Ammon's horn (tissue), 1 donor: Measurements from ENCODE around the gene CAPZB.
A peak's percentile ranks its signal among the peaks of the same experiment; 100 is the strongest.

Source experiments
- DNase-seq: peaks from one replicate; pipeline ENCODE4 v3.0.0-alpha.2; 2016; ENCODE audit warnings: low spot score

The CAPZB gene

DNA sequence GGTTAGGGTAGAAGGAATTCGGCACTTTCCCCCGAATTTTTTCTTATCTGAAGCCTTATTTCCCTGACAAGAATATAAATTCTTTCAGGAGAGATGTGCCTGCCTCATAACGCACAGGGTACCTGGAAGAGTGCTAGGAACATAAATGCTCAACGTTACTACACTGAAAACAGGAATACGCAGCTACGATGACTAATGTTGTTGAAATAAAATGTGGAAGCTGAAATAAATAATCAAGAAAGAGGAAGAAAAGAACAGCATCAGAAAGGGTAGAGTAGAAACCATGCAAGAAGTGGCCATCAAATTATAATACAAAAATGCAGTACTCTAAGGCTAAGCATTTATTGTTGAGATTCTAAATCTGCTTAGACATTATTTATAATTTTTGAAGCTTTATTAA lies 139.3 kb downstream of the CAPZB start:
- DNase-seq: no peak

DNA sequence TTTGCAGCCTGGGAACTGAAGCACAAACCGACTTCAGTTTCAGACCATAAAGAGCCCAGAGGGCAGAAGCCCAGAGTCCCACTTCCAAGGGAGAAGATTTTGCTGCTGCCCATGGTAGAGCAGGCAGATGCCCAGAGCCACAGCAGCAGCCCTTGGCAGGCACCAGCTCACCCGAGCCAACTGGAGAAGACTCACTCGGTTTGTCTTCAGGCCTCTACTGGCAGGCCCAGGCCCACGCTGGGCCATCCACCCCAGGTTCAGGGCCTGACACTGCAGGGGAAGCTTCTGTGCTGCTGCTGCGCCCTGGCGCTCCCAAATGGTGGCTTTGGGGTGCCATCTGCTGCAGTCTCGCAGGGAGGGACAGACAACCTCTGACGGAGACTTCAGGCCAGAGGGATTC lies 139.9 kb downstream of the CAPZB start:
- no peak for DNase-seq

DNA sequence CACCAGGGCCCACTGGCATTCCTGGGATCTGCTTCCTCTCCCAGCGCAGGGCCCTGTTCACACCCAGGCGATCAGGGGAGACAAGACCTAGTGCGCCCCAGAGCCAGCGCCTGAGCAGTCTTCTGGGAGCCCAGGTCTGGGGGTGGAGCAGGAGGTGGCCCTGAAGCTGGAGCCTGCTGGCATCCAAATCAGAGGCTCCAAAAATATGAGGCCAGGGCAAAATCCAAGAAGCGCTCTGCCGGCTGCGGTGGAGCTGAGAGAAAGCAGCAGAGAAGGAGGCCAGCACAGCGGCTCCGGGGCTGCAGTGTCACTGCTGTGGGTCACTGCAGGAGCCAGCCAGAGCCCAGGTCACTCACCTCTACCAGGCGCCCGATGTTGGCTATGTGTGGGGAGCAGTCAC lies 140.5 kb downstream of the CAPZB start:
- DNase-seq: no peak

DNA sequence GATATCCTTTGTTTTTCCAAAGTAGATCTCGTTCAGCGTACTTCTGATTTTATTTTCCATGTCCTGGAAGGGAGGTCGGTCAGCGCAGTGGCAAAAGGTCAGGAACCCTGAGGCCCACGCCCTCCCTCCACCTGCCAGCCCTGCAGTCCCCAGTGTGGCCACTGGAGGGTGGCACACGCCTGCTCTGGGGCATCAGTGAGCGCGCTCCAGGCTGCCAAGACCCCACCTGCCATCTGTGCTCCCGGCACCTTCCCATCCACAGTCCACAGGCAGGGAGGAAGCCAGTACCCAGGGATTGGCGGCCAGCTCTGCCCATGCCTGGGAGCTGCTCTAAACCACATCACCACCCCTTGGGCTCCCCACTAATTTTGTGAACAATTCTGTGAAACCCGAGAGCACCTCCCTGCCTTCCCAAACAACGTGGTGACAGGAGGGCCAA lies 140.9 kb downstream of the CAPZB start:
- DNase-seq: peak; percentile 69

DNA sequence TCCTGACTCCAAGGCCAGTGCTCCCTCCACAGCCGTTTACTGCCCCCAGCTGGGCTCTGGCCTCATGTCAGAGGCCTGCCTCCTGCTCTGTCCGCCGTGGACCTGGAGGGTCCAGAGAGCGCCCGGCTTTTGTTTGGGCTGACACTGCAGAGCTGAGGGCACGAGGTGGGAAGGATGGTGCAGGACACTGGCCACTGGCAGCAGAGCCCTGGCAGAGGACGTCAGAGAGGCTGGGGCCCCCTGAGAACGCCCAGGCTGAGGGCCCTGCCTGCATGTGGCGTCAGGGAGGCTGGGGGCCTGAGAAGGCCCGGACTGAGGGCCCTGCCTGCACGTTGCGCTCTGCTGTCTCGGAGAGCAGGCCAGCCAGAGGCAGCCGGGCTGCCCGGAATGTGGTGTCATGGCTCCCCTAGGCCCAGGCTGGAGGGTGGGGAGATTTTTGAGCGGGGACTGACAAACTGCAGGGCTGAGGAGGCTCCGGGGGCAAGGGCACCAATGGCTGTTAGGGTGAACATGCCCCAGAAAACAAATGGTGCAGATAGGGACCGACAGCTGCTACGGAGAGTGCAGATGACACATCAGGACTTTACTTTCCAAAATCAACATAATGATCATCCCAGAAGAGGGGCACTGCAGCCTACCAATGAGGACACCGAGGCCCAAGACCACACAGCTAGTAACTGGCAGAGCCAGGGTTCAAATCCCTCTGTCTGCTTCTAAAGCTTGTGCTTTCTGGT lies 141.6 kb downstream of the CAPZB start:
- DNase-seq: no peak

DNA sequence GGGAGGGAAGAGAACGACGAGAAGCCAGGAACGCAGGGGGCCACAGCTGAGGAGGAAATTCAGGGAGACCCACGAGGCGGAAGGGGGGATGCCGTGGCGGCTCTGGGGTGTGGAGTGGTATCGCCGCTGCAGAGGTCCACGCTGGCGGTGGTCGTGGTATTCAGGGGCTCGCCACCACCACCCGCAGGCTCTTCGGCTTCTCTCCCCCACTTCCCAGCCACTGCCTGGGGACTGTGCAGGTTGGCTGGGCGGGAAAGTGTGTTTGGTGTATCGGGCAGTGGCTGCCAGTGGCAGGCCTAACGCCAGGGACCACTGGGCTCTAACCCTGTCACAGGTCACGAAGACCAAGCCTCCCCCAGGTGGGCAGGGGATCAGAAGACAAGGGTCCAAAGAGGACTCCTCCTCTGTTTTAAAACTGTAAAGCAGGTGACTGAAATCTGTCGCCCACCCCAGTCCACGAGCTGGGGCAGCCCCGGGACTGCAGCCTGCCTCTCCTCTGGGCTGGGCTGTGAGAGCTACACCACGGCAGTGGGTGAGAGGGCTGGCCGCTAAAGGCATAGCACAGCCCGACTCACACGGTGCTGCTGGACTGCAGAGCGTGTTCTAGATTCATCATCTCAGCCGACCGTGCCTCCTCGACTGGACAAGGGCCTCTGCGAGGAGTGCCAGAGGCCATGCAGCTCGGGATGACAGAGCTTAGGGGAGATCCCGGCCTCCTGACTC lies 142.3 kb downstream of the CAPZB start:
- no peak for DNase-seq

DNA sequence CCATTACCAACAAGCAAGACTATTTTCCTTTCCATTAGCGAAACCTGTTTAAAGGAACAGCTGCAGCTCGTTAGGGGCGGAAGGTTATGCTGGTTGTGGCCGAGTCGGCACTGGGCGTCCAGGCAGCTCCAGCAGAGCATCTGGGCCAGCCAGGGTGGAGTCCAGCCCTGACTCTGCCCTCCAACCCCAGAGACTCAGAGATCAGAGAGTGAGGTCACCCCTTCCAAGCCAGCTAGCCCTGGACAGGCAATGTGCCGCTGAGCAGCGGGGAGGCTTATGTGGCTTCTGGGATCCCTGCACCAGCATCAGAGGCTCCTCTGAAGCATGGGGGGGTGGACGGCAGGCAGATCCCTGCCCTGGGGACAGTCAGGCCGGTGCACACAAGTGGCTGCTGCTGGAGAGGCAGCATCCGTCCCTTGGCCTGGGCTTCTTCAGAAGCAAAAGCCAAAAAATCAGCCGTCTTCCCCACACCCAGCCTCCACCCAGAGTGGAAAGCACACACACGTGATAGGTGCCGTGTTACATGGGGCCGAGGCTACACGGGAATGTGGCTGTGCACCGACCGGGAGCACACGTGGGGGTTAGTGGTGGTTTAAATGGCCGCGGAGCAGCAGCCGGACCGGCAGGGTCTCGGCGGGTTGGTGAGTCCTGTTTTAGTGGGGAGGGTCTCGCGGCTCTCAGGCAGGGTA lies 143.1 kb downstream of the CAPZB start:
- DNase-seq: no peak

DNA sequence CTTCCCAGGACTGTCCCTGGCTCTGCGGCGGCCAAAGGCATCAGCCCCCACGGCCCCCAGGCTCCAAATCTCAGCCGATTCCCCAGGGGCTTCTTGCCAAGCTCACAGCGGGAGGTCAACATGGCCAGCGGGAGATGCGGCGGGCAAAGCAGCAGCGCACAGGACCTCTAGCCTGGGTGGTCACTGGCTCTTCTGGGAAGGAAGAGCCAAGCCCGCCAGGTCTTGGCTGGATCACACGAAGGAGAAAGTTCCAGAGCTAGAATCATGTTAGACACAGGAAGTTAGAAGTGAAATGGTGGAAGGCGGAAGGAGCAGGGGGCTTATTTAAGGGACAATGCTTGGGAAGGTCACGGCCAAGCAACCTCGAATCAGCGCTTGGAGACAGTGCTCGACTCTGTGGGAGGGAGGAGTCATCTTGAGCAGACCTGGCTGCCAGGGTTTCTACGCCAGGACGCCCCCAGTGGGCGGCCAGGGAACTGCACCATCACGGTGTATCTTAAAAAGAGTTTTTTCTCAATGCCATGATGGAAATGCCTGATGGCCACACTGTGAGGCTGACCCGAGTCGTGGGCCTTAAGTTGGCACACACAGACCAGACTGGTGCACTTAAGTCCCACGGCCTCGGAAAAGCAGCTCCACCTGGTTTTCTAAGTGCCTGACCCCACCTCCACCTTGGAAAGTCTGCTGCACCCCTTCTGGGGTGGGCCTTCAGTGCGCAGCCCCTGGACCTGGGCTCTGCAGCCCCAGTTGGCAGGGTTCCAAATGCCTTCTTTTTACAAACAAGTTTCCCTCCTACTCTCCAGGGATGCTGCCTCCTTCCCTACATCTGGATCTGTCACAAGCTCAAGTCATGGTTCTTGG lies 143.9 kb downstream of the CAPZB start:
- peak; percentile 66 for DNase-seq

DNA sequence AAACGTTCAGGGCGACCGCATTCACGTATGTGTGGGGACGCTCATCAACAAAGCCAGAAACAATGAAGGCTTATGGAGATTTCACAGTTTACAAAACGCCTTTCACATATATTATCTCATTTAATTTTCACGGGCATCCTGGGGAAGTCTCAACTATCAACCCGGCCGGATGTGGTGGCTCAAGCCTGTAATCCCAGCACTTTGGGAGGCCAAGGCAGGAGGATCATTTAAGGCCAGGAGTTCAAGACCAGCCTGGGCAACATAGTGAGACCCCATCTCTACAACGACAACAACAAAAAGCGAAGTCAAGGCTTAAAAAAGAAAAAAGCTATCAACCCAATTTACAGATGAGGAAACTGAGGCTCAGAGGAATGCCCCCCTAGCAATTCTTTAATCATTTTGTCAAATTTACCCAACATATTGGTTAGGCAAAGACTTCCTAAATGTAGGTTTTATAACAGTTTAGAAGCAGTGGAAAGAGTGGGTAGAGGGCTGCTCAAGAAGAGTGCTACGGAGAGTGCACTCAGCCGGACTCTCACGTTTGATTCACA lies 144.9 kb downstream of the CAPZB start:
- DNase-seq: no peak

DNA sequence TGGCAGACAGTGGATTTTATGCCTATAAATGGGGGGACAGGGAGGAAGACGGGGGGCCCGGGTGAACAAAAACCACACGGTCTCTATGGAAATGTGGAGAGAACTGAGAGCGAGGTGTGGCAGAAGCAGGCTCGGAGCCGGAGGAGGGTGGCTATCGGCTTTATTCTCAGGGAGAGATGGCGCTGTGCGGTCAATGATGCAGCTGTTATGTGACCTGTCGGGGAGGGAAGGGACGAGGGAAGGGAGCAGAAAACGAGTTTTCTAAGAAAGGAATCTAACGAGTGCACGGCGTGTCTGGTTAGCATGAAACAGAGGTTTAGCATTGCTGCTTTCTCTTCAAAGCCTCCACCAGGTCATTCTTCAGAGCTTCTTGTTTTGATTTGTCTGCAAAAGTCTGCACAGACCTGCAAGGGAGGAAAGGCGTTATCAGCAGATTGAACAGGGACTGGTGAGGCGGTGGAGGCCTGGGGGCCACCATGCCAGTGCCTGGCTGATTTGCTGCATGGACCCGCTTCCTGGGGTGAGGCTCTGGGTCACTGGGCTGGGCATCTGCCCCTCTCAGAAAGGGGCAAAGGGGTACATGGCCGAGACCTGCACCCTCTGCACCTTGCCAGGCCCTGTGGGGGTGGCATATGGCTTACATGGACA lies 146.0 kb downstream of the CAPZB start:
- DNase-seq: no peak

DNA sequence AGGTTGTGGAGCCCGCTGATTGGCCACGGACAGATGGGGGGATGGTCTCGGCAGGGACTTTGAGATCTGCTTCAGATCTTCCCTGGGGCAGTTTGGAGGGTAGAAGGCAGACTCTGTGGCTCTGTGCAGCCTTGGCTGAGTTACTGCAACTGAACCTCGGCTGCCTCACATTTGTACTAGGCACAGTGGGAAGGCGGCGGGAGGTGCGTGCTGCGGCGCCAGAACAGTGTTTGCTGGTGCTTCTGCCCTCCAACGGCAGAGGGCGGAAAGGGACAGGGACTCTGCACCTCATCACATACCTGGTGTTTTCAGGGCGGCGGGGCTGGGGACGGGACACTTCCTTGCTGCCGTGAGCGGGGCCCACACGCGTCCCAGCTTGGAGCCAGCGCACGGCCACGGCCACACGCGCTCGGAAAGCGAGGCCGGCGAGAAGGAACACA lies 147.0 kb downstream of the CAPZB start:
- peak; percentile 50 for DNase-seq

DNA sequence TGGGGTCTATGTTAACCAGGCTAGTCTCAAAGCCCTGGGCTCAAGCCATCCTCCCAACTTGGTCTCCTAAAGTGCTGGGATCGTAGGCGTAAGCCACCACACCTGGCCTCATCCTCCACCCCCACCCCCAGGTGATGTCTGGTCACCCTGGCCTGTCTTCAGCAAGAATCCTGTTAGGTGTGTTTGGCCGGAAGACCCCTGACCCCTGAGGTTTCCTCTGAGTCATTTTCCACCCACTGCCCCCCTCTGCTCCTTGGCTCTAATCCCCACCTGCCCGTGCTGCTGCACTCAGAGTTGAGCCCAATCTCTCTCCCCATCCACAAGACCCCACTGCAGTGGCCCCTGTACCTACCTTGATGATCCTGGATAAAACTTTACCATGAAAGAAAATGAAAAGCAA lies 148.1 kb downstream of the CAPZB start:
- no peak for DNase-seq

DNA sequence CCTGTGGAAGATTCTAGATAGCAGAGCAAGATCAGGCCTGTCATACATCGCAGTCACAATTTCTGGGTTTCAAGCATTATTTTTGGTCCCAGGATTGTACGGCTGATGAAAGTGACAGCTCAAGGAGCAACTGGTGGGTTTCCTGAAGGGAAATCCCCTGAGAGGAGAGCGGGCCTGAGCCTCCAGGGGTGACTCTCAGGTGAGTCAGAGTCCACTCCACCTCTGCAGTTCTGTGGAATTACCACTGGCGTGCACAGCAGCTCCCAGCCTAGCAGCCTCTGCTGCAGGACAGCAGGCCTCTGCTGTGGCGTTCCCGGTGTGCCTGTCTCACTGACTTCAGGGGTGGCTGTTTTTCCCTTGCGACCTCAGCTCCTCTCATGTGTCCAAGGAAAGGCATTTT lies 148.8 kb downstream of the CAPZB start:
- DNase-seq: no peak

DNA sequence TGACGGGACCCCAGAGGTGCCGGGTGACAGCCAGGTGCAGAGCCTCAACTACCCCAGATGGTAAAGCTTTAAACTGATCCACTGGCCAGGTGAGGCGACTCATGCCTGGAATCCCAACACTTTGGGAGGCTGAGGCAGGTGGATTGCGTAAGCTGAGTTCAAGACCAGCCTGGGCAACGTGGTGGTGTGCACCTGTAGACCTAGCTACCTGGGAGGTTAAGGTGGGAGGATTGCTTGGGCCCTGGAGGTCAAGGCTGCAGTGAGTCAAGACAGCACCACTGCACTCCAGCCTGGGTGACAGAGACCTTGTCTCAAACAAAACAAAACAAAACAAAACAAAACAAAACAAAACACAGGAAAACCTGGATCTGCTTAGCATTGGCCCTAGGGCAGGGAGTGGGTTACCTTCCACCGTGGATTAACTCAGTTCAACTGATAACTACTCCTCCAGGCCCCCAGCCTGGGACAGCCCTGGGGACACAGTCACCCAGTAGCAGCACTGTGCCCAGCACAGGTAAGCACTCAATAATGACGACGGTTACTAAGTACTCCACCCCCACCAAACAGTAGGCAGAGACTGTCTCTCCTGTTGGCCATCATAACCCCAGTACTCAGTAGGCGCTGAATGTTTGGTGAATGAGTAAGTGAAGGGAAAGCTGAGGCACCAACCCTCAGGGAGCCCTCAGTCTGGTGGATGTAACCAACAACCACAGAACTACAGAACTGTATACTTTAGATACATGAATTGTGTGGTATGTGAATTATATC lies 151.6 kb downstream of the CAPZB start:
- DNase-seq: no peak

DNA sequence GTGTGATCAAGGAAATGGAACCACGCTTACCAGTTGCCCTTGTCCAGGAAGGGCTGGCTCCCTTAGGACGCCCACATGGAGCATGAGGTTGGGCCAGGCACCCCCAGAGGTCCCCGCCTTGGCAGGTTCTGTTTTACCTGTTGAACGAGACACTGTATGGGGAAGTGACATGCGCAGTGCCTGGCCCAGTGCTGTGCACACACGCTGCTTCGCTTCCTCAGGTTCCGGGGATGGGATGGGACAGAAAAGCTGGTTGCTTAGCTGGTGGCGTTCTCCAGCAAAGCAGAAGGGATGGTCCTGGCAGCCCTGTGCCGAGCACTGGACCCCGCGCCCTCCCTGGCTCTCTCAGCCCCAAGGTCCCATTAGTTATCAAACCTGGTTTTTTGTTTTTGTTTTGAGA lies 152.5 kb downstream of the CAPZB start:
- DNase-seq: no peak

DNA sequence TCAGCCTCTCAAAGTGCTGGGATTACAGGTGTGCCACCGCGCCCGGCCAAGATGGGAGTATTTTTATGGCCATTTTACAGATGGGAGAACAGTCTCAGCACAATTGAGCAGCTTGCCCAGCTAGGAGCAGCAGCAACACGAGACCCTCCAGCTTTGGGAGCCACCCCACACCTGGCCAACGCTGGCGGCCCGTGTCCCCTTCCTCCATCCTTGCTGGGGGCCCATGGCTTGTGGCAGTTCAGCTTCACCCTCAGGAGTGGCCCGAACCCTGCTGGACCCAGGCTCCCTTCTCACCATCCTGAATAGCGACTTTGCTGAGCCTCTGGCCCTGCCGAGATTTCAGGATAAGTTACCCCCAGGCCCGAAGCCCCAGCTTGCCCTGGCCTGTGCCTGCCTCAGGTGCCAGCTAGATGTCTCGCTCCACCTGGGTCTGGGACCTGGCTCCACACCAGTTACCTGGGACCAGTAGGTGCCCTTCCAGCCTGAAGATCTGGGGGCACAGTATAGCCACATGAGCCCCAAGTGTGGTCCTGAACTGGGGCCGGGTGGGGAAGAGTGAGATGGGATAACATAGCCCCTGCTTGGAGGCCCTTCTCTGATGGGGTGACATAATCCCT lies 154.0 kb downstream of the CAPZB start:
- no peak for DNase-seq

DNA sequence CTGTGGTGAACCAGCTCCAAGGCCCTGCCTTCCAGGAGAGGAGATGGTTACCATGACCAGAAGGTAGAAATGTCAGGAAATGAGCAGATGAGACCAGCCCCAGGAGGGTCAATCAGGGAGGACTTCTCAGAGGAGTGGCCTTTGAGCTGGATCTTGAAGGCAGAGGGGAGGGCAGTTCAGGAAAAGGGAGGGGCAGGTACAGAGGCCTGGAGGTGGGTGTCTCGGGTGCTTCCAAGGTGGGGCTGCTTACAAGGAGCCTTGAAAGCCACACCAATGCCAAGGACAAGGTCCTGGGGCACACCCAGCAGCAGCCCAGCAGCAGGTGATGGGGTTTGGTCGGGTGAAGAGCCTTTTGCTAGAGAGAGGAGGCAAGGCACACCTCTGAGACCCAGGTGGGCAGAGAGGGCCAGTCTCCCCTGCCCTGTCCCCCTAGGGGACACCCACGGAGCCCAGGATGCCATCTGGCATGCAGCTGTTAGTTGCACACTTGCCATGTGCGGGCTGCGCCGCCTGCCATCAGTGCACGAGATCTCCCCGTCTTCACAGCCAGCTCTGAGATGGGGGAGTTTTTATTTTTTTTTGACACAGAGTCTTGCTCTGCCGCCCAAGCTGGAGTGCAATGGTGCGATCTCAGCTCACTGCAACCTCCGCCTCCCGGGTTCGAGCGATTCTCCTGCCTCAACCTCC lies 154.7 kb downstream of the CAPZB start:
- DNase-seq: no peak

DNA sequence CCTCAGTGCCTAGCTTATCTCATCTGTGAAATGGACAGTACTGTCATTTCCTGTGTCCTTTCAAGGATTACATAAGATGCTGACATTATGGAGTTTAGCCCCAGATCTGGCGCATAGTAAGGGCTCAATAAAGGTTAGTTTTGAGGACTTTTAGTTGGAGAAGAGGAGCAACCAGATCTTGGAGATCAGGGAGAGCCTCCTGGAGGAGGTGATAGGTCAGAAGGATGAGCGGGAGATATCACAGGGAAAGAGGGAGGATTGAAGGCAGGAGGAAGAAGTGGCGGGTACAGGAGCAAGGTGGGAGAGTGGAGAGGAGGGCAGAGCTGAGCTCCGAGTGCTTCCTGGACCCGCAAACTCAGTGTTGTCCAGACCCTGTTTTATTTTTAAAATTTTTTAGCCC lies 155.7 kb downstream of the CAPZB start:
- DNase-seq: no peak

DNA sequence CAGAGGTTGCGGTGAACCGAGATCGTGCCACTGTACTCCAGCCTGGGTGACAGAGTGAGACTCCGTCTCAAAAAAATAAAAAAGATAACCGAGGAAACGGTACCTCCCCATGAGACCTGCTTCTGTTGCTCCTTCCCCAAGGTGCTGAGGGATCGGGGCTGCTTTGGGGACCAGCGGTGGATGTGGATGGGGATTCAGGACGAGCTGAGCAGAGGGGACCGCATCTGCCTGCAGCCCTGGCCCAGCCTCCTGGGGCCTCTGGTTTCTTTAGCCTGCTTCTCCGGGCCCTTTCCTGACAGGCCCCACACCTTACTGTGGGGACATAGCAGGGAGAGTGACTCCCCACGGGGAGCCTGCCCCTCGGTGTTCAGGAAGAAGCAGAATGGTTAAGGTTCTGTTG lies 156.2 kb downstream of the CAPZB start:
- no peak for DNase-seq
